A549 (cell line): ENCODE results near the gene PFKM. TPM values are rescaled to one million over a fixed set of nuclear protein-coding genes. Genes with fewer than 3 reads are reported as not detected.

Experiments used
- ATAC-seq, 2 experiments: fragments of 200-7000 bp in 1 of 2; fragments of >200 bp in 1 of 2; cut with Nextera tagmentation in 1 of 2; cut with Tn5 transposase in 1 of 2; 3 replicates each; pipeline versions ENCODE4 v1.8.0 to v1.9.1; 2018 to 2020; ENCODE audit warnings: mild to moderate bottlenecking in 1 of 2, moderate library complexity in 1 of 2
- CTCF ChIA-PET: fragments of 300-600 bp; sonication (Branson Sonifier 250); formaldehyde crosslinking; extraction: SDS; loops from one replicate; lab custom pipeline; 2021; ENCODE audit warnings: antibody characterized with exemption, inconsistent platforms; lab: Yijun Ruan, JAX
- POLR2A ChIA-PET: fragments of 350-600 bp; formaldehyde crosslinking; extraction: SDS; loops from one replicate; lab custom pipeline; 2021; ENCODE audit warnings: antibody characterized with exemption, inconsistent platforms; lab: Yijun Ruan, JAX
- DNase-seq, 2 experiments: peaks; one replicate each; pipeline versions ENCODE4 v3.0.0 to v3.0.0-alpha.2; 2011 to 2016; ENCODE audit warnings: low read depth in 1 of 2, low spot score in 1 of 2
- FAIRE-seq: peaks from 2 replicates; lab custom pipeline; 2011; peaks lifted over from hg19 to GRCh38; lab: Jason Lieb, UNC
- H3K27ac ChIP-seq, 2 experiments: fragments of >200 bp; sonication (Bioruptor Twin); formaldehyde crosslinking; 3 replicates each; pipeline ENCODE4 v1.5.1; 2016 to 2017
- H3K4me1 ChIP-seq: fragments of >200 bp; sonication (Bioruptor Twin); formaldehyde crosslinking; 3 replicates; pipeline ENCODE4 v1.6.1; 2016
- H3K4me2 ChIP-seq: fragments of >200 bp; sonication (Bioruptor Twin); formaldehyde crosslinking; 3 replicates; pipeline ENCODE4 v1.6.1; 2016
- H3K4me3 ChIP-seq: fragments of >200 bp; sonication (Bioruptor Twin); formaldehyde crosslinking; 3 replicates; pipeline ENCODE4 v1.5.1; 2016
- H3K9me3 ChIP-seq: fragments of >200 bp; sonication (Bioruptor Twin); formaldehyde crosslinking; 3 replicates; pipeline ENCODE4 v1.6.1; 2016
- CHD2 ChIP-seq: fragments of 150-350 bp; IDR thresholded peaks from 2 replicates; pipeline ENCODE4 v1.6.1; 2014; ENCODE audit warnings: low read length; ENCODE audit not compliant: partially characterized antibody
- EHMT2 ChIP-seq: fragments of 200-600 bp; sonication (generic); IDR thresholded peaks from 2 replicates; pipeline ENCODE4 v1.6.1; 2016; ENCODE audit warnings: antibody characterized with exemption, low read depth, mild to moderate bottlenecking, moderate library complexity
- HDAC2 ChIP-seq: fragments of 200-600 bp; sonication (generic); IDR thresholded peaks from 2 replicates; pipeline ENCODE4 v1.6.1; 2016
- HES2 ChIP-seq: fragments of >200 bp; sonication (Bioruptor Twin); formaldehyde crosslinking; IDR thresholded peaks from 2 replicates; pipeline ENCODE4 v1.6.1; 2016
- KDM1A ChIP-seq: fragments of 200-600 bp; sonication (generic); IDR thresholded peaks from 2 replicates; pipeline ENCODE4 v1.6.1; 2016; ENCODE audit warnings: low read depth, mild to moderate bottlenecking
- KDM5A ChIP-seq: fragments of 200-600 bp; sonication (generic); IDR thresholded peaks from 2 replicates; pipeline ENCODE4 v1.6.1; 2016; ENCODE audit warnings: antibody characterized with exemption, mild to moderate bottlenecking
- MAFK ChIP-seq: fragments of 450-650 bp; IDR thresholded peaks from 2 replicates; pipeline ENCODE4 v1.6.1; 2014; ENCODE audit not compliant: partially characterized antibody
- MYC ChIP-seq: IDR thresholded peaks from 2 replicates; pipeline ENCODE4 v1.6.1; 2012; ENCODE audit warnings: mild to moderate bottlenecking, inconsistent platforms, low read length, improper control_type of control experiment, borderline replicate concordance
- NPAS2 ChIP-seq: fragments of 250-450 bp; sonication (Bioruptor Pico); IDR thresholded peaks from 2 replicates; pipeline ENCODE4 v1.8.0; 2022; ENCODE audit warnings: mild to moderate bottlenecking, moderate library complexity, borderline replicate concordance
- REST ChIP-seq: fragments of 200-600 bp; sonication (generic); IDR thresholded peaks from 2 replicates; pipeline ENCODE4 v1.6.1; 2016; ENCODE audit warnings: antibody characterized with exemption, mild to moderate bottlenecking, moderate library complexity
- TFCP2L1 ChIP-seq: fragments of 250-450 bp; sonication (Bioruptor Pico); IDR thresholded peaks from 2 replicates; pipeline ENCODE4 v1.5.0; 2021; ENCODE audit warnings: mild to moderate bottlenecking
- TP53 ChIP-seq: fragments of 250-450 bp; sonication (Bioruptor Pico); IDR thresholded peaks from 2 replicates; pipeline ENCODE4 v1.5.0; 2021; ENCODE audit warnings: mild to moderate bottlenecking, moderate library complexity
- ZFP36 ChIP-seq: fragments of 450-650 bp; IDR thresholded peaks from 2 replicates; pipeline ENCODE4 v1.6.1; 2014; ENCODE audit warnings: borderline replicate concordance; ENCODE audit not compliant: partially characterized antibody
- ZSCAN20 ChIP-seq: fragments of 250-450 bp; sonication (Bioruptor Pico); IDR thresholded peaks from 2 replicates; pipeline ENCODE4 v1.8.0; 2022; ENCODE audit warnings: mild to moderate bottlenecking, moderate library complexity
- WGBS: methylation state at CpG from one replicate; pipeline ENCODE4 v1.1.6; 2017; ENCODE audit errors: missing lambda C conversion rate; 5-methylcytosine and 5-hydroxymethylcytosine counted together
- polyA plus RNA-seq, 4 experiments: library from polyadenylated mRNA; depleted of rRNA in 3 of 4; stranded (reverse); fragments of >200 nt; fragmentation: RNase III in 1 of 4; extraction: RNeasy Plus Mini Kit Qiagen cat#74134 plus additional on column Dnase treatment in 1 of 4; gene quantifications; 2 replicates in 3 of 4; 3 replicates in 1 of 4; pipeline ENCODE4 v1.2.3, GENCODE V29; 2011 to 2017
- TF ChIP-seq, protein P1 (sequence below): IDR thresholded peaks from 2 replicates; pipeline ENCODE4 v1.6.1; 2012; ENCODE audit warnings: low read depth, borderline replicate concordance
- TF ChIP-seq, protein P2 (sequence below): IDR thresholded peaks from 2 replicates; pipeline ENCODE4 v1.6.1; 2012
- TF ChIP-seq, protein P3 (sequence below): fragments of 450-650 bp; IDR thresholded peaks from 2 replicates; pipeline ENCODE4 v1.6.1; 2014; ENCODE audit warnings: antibody characterized with exemption
- TF ChIP-seq, protein P4 (sequence below): fragments of >200 bp; sonication (Bioruptor Twin); formaldehyde crosslinking; IDR thresholded peaks from 3 replicates; pipeline ENCODE4 v1.5.1; 2016
- TF ChIP-seq, protein P5 (sequence below): fragments of 250-450 bp; sonication (Bioruptor Pico); IDR thresholded peaks from 2 replicates; pipeline ENCODE4 v1.5.0; 2021; ENCODE audit warnings: mild to moderate bottlenecking, moderate library complexity, borderline replicate concordance

Gene PFKM
- polyA plus RNA-seq, 2 of the 4 experiments (the other 2 are of a cell fraction) = 41.1 to 43.0 TPM

DNA sequence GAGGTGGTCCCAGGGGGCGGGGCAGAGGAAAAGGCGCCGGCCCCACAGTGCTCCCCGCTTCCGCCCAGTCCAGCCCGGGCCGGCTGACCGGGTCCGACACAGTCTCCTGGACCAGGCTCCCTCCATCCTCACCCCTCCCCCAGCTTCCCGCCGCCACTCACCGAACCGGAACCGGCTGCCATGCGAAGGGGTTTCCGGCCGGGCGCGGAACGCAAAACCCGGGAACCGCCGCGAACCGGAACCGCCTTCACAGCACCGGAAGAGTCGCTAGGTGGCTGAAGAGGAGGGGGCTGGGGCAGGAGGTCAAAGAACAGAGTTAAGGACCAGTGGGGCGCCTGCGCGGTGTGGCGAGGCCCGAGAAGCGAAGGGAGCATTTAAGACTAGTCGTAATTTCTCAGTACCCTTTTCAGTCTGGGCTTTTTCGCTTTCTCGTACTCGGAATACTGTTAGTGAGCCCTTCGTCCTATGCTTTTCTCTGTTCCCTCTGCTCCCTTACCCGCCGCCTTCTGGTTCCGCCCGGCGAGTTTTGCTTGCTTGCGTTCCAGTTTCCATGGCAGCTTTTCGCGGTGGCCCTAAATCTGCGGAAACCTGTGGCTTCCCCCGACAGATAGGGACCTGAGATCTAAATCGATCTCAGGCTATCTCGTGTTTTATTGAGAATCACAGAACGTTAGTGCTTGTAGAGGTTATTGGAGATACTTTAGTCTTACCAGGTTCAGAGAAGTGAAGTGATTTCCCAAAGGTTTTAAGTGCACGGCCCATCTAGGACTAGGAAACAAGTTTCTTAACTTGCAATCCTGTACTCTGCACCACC is 13.1 kb upstream of the PFKM start, which contains the start of gene SENP1 (continued):
- TF ChIP-seq, protein P1, sequence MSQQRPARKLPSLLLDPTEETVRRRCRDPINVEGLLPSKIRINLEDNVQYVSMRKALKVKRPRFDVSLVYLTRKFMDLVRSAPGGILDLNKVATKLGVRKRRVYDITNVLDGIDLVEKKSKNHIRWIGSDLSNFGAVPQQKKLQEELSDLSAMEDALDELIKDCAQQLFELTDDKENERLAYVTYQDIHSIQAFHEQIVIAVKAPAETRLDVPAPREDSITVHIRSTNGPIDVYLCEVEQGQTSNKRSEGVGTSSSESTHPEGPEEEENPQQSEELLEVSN = peak; percentile 70; the same call in 1 of the 2 replicates
- TF ChIP-seq CHD2 (no peak), KDM5A (peak; percentile 85), TP53 (CRISPR knock-in tag) (no peak), EHMT2 (peak; percentile 76)
- TF ChIP-seq, protein P2, sequence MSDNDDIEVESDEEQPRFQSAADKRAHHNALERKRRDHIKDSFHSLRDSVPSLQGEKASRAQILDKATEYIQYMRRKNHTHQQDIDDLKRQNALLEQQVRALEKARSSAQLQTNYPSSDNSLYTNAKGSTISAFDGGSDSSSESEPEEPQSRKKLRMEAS = peak; percentile 74
- TF ChIP-seq, all 56 proteins: peak for 16

DNA sequence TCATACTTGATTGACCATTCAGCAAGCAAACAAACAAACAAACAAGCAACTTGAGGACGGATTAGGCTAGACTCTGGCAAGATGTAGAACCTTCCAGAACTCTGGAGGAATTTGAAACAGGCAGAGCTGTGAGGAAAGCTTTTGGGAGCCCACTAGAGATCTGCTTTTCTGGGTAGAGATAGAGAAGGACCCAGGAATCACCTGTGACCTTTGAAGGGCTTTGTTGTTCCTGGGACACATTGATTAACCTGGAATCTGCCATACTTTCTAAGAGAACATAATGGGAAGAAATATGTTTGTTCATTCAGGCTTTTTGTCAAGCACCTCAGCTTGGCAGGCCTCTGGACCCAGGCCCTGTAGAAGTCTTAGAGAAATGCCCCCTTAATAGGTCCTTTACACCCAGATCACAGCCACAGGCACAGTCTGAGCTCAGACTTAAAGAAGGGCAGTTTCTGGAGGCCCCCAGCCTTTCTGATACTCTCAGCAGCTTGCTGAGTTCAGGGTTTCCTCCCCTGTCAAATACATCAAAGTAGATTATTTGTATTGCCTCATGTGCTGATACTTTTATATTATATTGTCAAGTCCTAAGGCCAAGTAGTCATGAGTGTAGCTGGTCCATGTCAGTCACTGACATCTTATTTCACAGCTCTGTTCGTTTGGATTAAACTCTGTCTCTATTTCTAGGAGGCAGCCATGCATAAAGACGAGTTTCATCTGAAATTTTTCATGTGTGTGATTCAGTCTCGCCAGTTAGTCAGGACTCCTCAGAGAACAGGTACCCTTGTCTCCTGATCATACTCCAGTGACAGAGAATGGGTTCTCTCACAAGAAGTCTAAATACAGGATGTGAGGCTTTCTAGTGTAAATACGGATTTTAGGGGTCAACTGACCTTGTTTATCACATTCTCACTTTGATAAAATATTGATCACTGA is 12.2 kb upstream of the PFKM start:
- Histone ChIP-seq H3K9me3 (no peaks in the 10 kb centered on the region), H3K4me2 (peak overlapping the region; percentile 90), H3K4me1 (peaks cover 13% of the 10 kb centered on the region), H3K27ac (peak overlapping the region; percentile 97 to 99), H3K4me3 (peak overlapping the region; percentile 93)
- DNase-seq = no peak
- ATAC-seq = no peak
- ChIA-PET POLR2A (interaction anchor here (2.1 kb wide), 1 partner anchor 50 kb away, joined by 24 read pairs; the partner anchor contains the start of gene ASB8), CTCF (interaction anchor here (0.5 to 1.9 kb wide), 8 partner anchors 10 to 511 kb away, joined by 3 to 6 read pairs (median 3); partner anchors contain the start of genes ASB8, CCDC184 and PFKM)
- TF ChIP-seq, protein P3, sequence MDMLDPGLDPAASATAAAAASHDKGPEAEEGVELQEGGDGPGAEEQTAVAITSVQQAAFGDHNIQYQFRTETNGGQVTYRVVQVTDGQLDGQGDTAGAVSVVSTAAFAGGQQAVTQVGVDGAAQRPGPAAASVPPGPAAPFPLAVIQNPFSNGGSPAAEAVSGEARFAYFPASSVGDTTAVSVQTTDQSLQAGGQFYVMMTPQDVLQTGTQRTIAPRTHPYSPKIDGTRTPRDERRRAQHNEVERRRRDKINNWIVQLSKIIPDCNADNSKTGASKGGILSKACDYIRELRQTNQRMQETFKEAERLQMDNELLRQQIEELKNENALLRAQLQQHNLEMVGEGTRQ = no peak
- TF ChIP-seq HDAC2 (no peak), MYC (no peak), ZSCAN20 (CRISPR knock-in tag) (no peak), KDM1A (no peak), TFCP2L1 (CRISPR knock-in tag) (no peak), HES2 (no peak), NPAS2 (CRISPR knock-in tag) (no peak), ZFP36 (no peak), MAFK (no peak), REST (no peak)
- TF ChIP-seq, protein P4, sequence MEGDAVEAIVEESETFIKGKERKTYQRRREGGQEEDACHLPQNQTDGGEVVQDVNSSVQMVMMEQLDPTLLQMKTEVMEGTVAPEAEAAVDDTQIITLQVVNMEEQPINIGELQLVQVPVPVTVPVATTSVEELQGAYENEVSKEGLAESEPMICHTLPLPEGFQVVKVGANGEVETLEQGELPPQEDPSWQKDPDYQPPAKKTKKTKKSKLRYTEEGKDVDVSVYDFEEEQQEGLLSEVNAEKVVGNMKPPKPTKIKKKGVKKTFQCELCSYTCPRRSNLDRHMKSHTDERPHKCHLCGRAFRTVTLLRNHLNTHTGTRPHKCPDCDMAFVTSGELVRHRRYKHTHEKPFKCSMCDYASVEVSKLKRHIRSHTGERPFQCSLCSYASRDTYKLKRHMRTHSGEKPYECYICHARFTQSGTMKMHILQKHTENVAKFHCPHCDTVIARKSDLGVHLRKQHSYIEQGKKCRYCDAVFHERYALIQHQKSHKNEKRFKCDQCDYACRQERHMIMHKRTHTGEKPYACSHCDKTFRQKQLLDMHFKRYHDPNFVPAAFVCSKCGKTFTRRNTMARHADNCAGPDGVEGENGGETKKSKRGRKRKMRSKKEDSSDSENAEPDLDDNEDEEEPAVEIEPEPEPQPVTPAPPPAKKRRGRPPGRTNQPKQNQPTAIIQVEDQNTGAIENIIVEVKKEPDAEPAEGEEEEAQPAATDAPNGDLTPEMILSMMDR = no peak
- TF ChIP-seq, protein P5, sequence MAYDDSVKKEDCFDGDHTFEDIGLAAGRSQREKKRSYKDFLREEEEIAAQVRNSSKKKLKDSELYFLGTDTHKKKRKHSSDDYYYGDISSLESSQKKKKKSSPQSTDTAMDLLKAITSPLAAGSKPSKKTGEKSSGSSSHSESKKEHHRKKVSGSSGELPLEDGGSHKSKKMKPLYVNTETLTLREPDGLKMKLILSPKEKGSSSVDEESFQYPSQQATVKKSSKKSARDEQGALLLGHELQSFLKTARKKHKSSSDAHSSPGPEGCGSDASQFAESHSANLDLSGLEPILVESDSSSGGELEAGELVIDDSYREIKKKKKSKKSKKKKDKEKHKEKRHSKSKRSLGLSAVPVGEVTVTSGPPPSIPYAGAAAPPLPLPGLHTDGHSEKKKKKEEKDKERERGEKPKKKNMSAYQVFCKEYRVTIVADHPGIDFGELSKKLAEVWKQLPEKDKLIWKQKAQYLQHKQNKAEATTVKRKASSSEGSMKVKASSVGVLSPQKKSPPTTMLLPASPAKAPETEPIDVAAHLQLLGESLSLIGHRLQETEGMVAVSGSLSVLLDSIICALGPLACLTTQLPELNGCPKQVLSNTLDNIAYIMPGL (CRISPR knock-in tag) = no peak
- WGBS = 68% methylated on average over 5 of the region's 5 CpGs
- FAIRE-seq = no peak
